Left lung (tissue), 10 donors: ENCODE measurements around the gene CAV1. TPM values are rescaled to one million over a fixed set of nuclear protein-coding genes. Genes with fewer than 3 reads are reported as not detected.

Experiments used
- ATAC-seq: fragments of 200-7000 bp; cut with Tn5 transposase; one replicate; pipeline ENCODE4 v1.9.1; 2020; ENCODE audit warnings: moderate library complexity
- DNase-seq, 4 donors: peaks; one replicate each; pipeline ENCODE4 v3.0.0-alpha.2; 2013 to 2020
- H3K27ac ChIP-seq, 2 donors: fragments of 200-600 bp; sonication (generic) in 1 of 2; one replicate each; pipeline versions ENCODE4 v1.5.0 to v1.8.0; 2020 to 2021
- H3K27me3 ChIP-seq, 2 donors: fragments of 200-600 bp; sonication (generic) in 1 of 2; one replicate each; pipeline versions ENCODE4 v1.5.0 to v1.8.0; 2020 to 2021
- H3K36me3 ChIP-seq, 2 donors: fragments of 200-600 bp; sonication (generic) in 1 of 2; one replicate each; pipeline versions ENCODE4 v1.5.0 to v1.8.0; 2020 to 2021
- H3K4me1 ChIP-seq, 2 donors: fragments of 200-600 bp; one replicate each; pipeline ENCODE4 v1.8.0; 2021
- H3K4me3 ChIP-seq, 2 donors: fragments of 200-600 bp; sonication (generic) in 1 of 2; one replicate each; pipeline versions ENCODE4 v1.5.0 to v1.8.0; 2020 to 2021; ENCODE audit warnings: mild to moderate bottlenecking in 1 of 2
- H3K9me3 ChIP-seq, 2 donors: fragments of 200-600 bp; sonication (generic) in 1 of 2; one replicate each; pipeline versions ENCODE4 v1.5.0 to v1.8.0; 2020 to 2021
- CTCF ChIP-seq, 2 donors: fragments of 200-600 bp; sonication (generic) in 1 of 2; IDR thresholded peaks; one replicate each; pipeline versions ENCODE4 v1.5.0 to v1.8.0; 2021; ENCODE audit warnings: antibody characterized with exemption in 2 of 2
- intact Hi-C, 2 donors: fragments of 100-400 bp; cut with DNase I; formaldehyde crosslinking; loops; one replicate each; pipeline versions ENCODE4 v1.11.2 to v1.14.2; 2022
- polyA plus RNA-seq, 6 donors: library from polyadenylated mRNA; unstranded; fragments of 120-200 nt; gene quantifications; one replicate each; pipeline ENCODE4 v1.2.1, GENCODE V29; 2013; ENCODE audit not compliant: insufficient read length in 6 of 6
- total RNA-seq, 2 donors: library from RNA; stranded (reverse); fragmentation: NEBNext Ultra II Directional; extraction: Animal tissue kit (Norgen Biotek cat#: 25700); gene quantifications; one replicate each; pipeline ENCODE4 v1.2.1, GENCODE V29; 2021
- donor health status: DM: no; HTN: yes; CAD: no.
- donor health status: DM: no; HTN: no; CAD: no.

Gene CAV1
- total and polyA plus RNA-seq, 8 donors = 332 to 520 (median 402) TPM

- DNase-seq (no peak), ATAC-seq (peak; percentile 41)
- H3K27me3 ChIP-seq = no peaks in the 10 kb centered on the region
- peak overlapping the region in 1 of 2 donors; percentile 64 for H3K27ac ChIP-seq
- intact Hi-C loops = no loop called here
- H3K4me3 ChIP-seq = no peak overlapping the region
- H3K4me1 ChIP-seq = peaks cover 12 to 52% of the 10 kb centered on the region in 2 donors
- TF ChIP-seq CTCF (IDR thresholded peaks at IDR 0.05) = no peak
- H3K36me3 ChIP-seq = no peaks in the 10 kb centered on the region
- no peaks in the 10 kb centered on the region for H3K9me3 ChIP-seq
These were observed 51.0 kb downstream of the CAV1 start for GRCh38 chr7:116575853-116576252.

GRCh38 chr7:116576350-116577319, 51.8 kb downstream of the CAV1 start:
- intact Hi-C loops = no loop called here
- Histone ChIP-seq H3K4me3 (no peak overlapping the region), H3K36me3 (no peaks in the 10 kb centered on the region), H3K27me3 (no peaks in the 10 kb centered on the region), H3K4me1 (peaks cover 9 to 45% of the 10 kb centered on the region in 2 donors), H3K9me3 (no peaks in the 10 kb centered on the region), H3K27ac (peak overlapping the region; percentile 36 to 64)
- DNase-seq = no peak
- peak; percentile 52 for ATAC-seq
- TF ChIP-seq CTCF (IDR thresholded peaks at IDR 0.05) = no peak

GRCh38 chr7:116577320-116577871, 52.6 kb downstream of the CAV1 start:
- no peak for TF ChIP-seq CTCF (IDR thresholded peaks at IDR 0.05)
- Histone ChIP-seq H3K27ac (peak overlapping the region; percentile 36 to 64), H3K4me3 (no peak overlapping the region), H3K4me1 (peaks cover 9 to 45% of the 10 kb centered on the region in 2 donors), H3K9me3 (no peaks in the 10 kb centered on the region), H3K27me3 (no peaks in the 10 kb centered on the region), H3K36me3 (no peaks in the 10 kb centered on the region)
- intact Hi-C loops = no loop called here
- ATAC-seq (no peak), DNase-seq (no peak)

GRCh38 chr7:116578526-116578925, 53.7 kb downstream of the CAV1 start:
- Histone ChIP-seq H3K27ac (no peak overlapping the region), H3K36me3 (no peaks in the 10 kb centered on the region), H3K9me3 (no peaks in the 10 kb centered on the region), H3K4me1 (peaks cover 9 to 44% of the 10 kb centered on the region in 2 donors), H3K4me3 (no peak overlapping the region), H3K27me3 (no peaks in the 10 kb centered on the region)
- no peak for ATAC-seq
- DNase-seq = no peak
- intact Hi-C loops = no loop called here
- no peak for TF ChIP-seq CTCF (IDR thresholded peaks at IDR 0.05)

GRCh38 chr7:116579322-116579721, 54.5 kb downstream of the CAV1 start:
- H3K27me3 ChIP-seq = no peaks in the 10 kb centered on the region
- peaks cover 9 to 39% of the 10 kb centered on the region in 2 donors for H3K4me1 ChIP-seq
- H3K27ac ChIP-seq = no peak overlapping the region
- no peak for TF ChIP-seq CTCF (IDR thresholded peaks at IDR 0.05)
- no peaks in the 10 kb centered on the region for H3K36me3 ChIP-seq
- H3K4me3 ChIP-seq = no peak overlapping the region
- ATAC-seq (no peak), DNase-seq (no peak)
- no peaks in the 10 kb centered on the region for H3K9me3 ChIP-seq
- intact Hi-C loops = no loop called here
